Measurements from ENCODE around the gene AGRN. TPM values are rescaled to one million over a fixed set of nuclear protein-coding genes. Genes with fewer than 3 reads are reported as not detected.
"Not testable (repeated sequence)": the region's sequence is repeated elsewhere in the genome, so short reads cannot be mapped to it uniquely, and the experiment has no call there.

AGRN gene
- polyA plus RNA-seq, 3 donors from 2014 or later, result 0.87 TPM; not detected in 2

GRCh38 chr1:1072849-1073742, 53.2 kb downstream of the AGRN start:
- no peaks in the 10 kb centered on the region for H3K9me3 Mint-ChIP-seq
- no peak for DNase-seq
- no peak overlapping the region for H3K4me3 Mint-ChIP-seq
- no peak overlapping the region for H3K27ac Mint-ChIP-seq
- H3K27me3 Mint-ChIP-seq (ENCODE audit: low read depth in 3 of 3), result peaks cover 2 to 8% (median 3%) of the 10 kb centered on the region in 3 donors
- no peaks in the 10 kb centered on the region for H3K36me3 Mint-ChIP-seq
- peaks cover 0 to 2% of the 10 kb centered on the region in 2 donors for H3K4me1 Mint-ChIP-seq

- no peaks in the 10 kb centered on the region for H3K4me1 Mint-ChIP-seq
- no peaks in the 10 kb centered on the region for H3K9me3 Mint-ChIP-seq
- no peak within 1 kb of the TSS for H3K27ac Mint-ChIP-seq
- H3K36me3 Mint-ChIP-seq, result no peaks in the 10 kb centered on the region
- no peak within 1 kb of the TSS for H3K4me3 Mint-ChIP-seq
- DNase-seq, result no peak
- H3K27me3 Mint-ChIP-seq (ENCODE audit: low read depth in 3 of 3), result peaks cover 2 to 8% (median 3%) of the 10 kb centered on the region in 3 donors
Measured at GRCh38 chr1:1073743-1074587, 54.0 kb downstream of the AGRN start, which contains the start of gene RNF223. TSS of gene RNF223 (minus strand) at chr1:1074306. CDS start at chr1:1072566, 1,740 bp downstream.

- Mint-ChIP-seq H3K27ac (no peak overlapping the region), H3K4me3 (no peak overlapping the region)
Measured at GRCh38 chr1:1074631-1075147, 54.8 kb downstream of the AGRN start.

GRCh38 chr1:1075148-1075935, 55.4 kb downstream of the AGRN start:
- peaks cover 2 to 4% (median 3%) of the 10 kb centered on the region in 3 donors for H3K27me3 Mint-ChIP-seq (ENCODE audit: low read depth in 3 of 3)
- H3K27ac Mint-ChIP-seq, result no peak overlapping the region
- peaks cover 0 to 4% of the 10 kb centered on the region in 2 donors for H3K4me1 Mint-ChIP-seq
- no peaks in the 10 kb centered on the region for H3K36me3 Mint-ChIP-seq
- H3K9me3 Mint-ChIP-seq, result no peaks in the 10 kb centered on the region
- H3K4me3 Mint-ChIP-seq, result no peak overlapping the region
- no peak for DNase-seq

More at GRCh38 chr1:1074631-1075147, 54.8 kb downstream of the AGRN start:
- no peak for DNase-seq
- Mint-ChIP-seq H3K36me3 (no peaks in the 10 kb centered on the region), H3K4me1 (peaks cover 0 to 4% of the 10 kb centered on the region in 2 donors), H3K9me3 (no peaks in the 10 kb centered on the region), H3K27me3 (ENCODE audit: low read depth in 3 of 3) (peaks cover 2 to 8% (median 3%) of the 10 kb centered on the region in 3 donors)

GRCh38 chr1:1077396-1077795, 57.5 kb downstream of the AGRN start:
- H3K36me3 Mint-ChIP-seq; H3K9me3 Mint-ChIP-seq; DNase-seq; H3K27me3 Mint-ChIP-seq (ENCODE audit: low read depth in 3 of 3); H3K4me1 Mint-ChIP-seq; H3K27ac Mint-ChIP-seq; H3K4me3 Mint-ChIP-seq: not testable (repeated sequence)

GRCh38 chr1:1079408-1080121, 59.6 kb downstream of the AGRN start:
- Mint-ChIP-seq H3K36me3 (no peaks in the 10 kb centered on the region), H3K9me3 (no peaks in the 10 kb centered on the region), H3K27ac (no peak overlapping the region), H3K4me1 (peaks cover 0 to 4% of the 10 kb centered on the region in 2 donors), H3K27me3 (ENCODE audit: low read depth in 3 of 3) (peaks cover 2 to 4% (median 2%) of the 10 kb centered on the region in 3 donors), H3K4me3 (peak overlapping the region in 1 of 5 donors; percentile 26)
- peak in 2 of 3 donors; percentile 21 to 22 for DNase-seq

- no peak for DNase-seq
- H3K4me1 Mint-ChIP-seq, result peaks cover 0 to 4% of the 10 kb centered on the region in 2 donors
- no peak overlapping the region for H3K27ac Mint-ChIP-seq
- no peaks in the 10 kb centered on the region for H3K36me3 Mint-ChIP-seq
- H3K9me3 Mint-ChIP-seq, result no peaks in the 10 kb centered on the region
- H3K4me3 Mint-ChIP-seq, result no peak overlapping the region
- H3K27me3 Mint-ChIP-seq (ENCODE audit: low read depth in 3 of 3), result peaks cover 0 to 3% (median 0%) of the 10 kb centered on the region in 3 donors
Measured at GRCh38 chr1:1080122-1080757, 60.3 kb downstream of the AGRN start.

GRCh38 chr1:1080951-1081310, 61.0 kb downstream of the AGRN start:
- DNase-seq, result no peak
- no peak overlapping the region for H3K4me3 Mint-ChIP-seq
- H3K27me3 Mint-ChIP-seq (ENCODE audit: low read depth in 3 of 3), result peaks cover 0 to 3% (median 0%) of the 10 kb centered on the region in 3 donors
- peaks cover 0 to 4% of the 10 kb centered on the region in 2 donors for H3K4me1 Mint-ChIP-seq
- no peaks in the 10 kb centered on the region for H3K36me3 Mint-ChIP-seq
- no peak overlapping the region for H3K27ac Mint-ChIP-seq
- no peaks in the 10 kb centered on the region for H3K9me3 Mint-ChIP-seq

GRCh38 chr1:1081311-1082238, 61.7 kb downstream of the AGRN start:
- no peak overlapping the region for H3K27ac Mint-ChIP-seq
- H3K36me3 Mint-ChIP-seq, result no peaks in the 10 kb centered on the region
- H3K27me3 Mint-ChIP-seq (ENCODE audit: low read depth in 3 of 3), result peaks cover 0 to 3% (median 0%) of the 10 kb centered on the region in 3 donors
- H3K4me3 Mint-ChIP-seq, result no peak overlapping the region
- no peaks in the 10 kb centered on the region for H3K9me3 Mint-ChIP-seq
- no peak for DNase-seq
- H3K4me1 Mint-ChIP-seq, result peaks cover 0 to 4% of the 10 kb centered on the region in 2 donors

GRCh38 chr1:1082239-1082775, 62.4 kb downstream of the AGRN start:
- no peak overlapping the region for H3K4me3 Mint-ChIP-seq
- H3K27ac Mint-ChIP-seq, result no peak overlapping the region
- DNase-seq, result no peak
- peaks cover 0 to 4% of the 10 kb centered on the region in 2 donors for H3K4me1 Mint-ChIP-seq
- H3K36me3 Mint-ChIP-seq, result no peaks in the 10 kb centered on the region
- peaks cover 0 to 3% (median 0%) of the 10 kb centered on the region in 3 donors for H3K27me3 Mint-ChIP-seq (ENCODE audit: low read depth in 3 of 3)
- H3K9me3 Mint-ChIP-seq, result no peaks in the 10 kb centered on the region

GRCh38 chr1:1082776-1083415, 63.0 kb downstream of the AGRN start:
- H3K9me3 Mint-ChIP-seq, result no peaks in the 10 kb centered on the region
- H3K4me3 Mint-ChIP-seq, result no peak overlapping the region
- no peaks in the 10 kb centered on the region for H3K36me3 Mint-ChIP-seq
- no peak overlapping the region for H3K27ac Mint-ChIP-seq
- peaks cover 0 to 3% (median 0%) of the 10 kb centered on the region in 3 donors for H3K27me3 Mint-ChIP-seq (ENCODE audit: low read depth in 3 of 3)
- DNase-seq, result no peak
- H3K4me1 Mint-ChIP-seq, result peaks cover 0 to 4% of the 10 kb centered on the region in 2 donors

All from immature natural killer cell (primary cell).